NCI-H187 treated with DMSO at 0.1 percent for 48 hours (cell line): ENCODE results near the gene LRBA.
"Not testable (repeated sequence)": the region's sequence is repeated elsewhere in the genome, so short reads cannot be mapped to it uniquely, and the experiment has no call there.

Source experiments
- DNase-seq: peaks from one replicate; lab custom pipeline; 2025; lab: John Stamatoyannopoulos, UW

Gene LRBA

GRCh38 chr4:150943126-150943525 is 72.0 kb downstream of the LRBA start:
- no peak for DNase-seq

- no peak for DNase-seq
Observed at GRCh38 chr4:150942539-150942938, 72.5 kb downstream of the LRBA start.

GRCh38 chr4:150940123-150940522 is 75.0 kb downstream of the LRBA start:
- no peak for DNase-seq

GRCh38 chr4:150939530-150939929 is 75.6 kb downstream of the LRBA start:
- no peak for DNase-seq

- no peak for DNase-seq
Observed at GRCh38 chr4:150938873-150939499, 76.1 kb downstream of the LRBA start.

- DNase-seq = no peak
Observed at GRCh38 chr4:150938417-150938816, 76.7 kb downstream of the LRBA start.

- no peak for DNase-seq
Observed at GRCh38 chr4:150934022-150934421, 81.1 kb downstream of the LRBA start.

- DNase-seq = no peak
Observed at GRCh38 chr4:150931796-150932195, 83.3 kb downstream of the LRBA start.

- no peak for DNase-seq
Observed at GRCh38 chr4:150931005-150931404, 84.1 kb downstream of the LRBA start.

- DNase-seq = no peak
Observed at GRCh38 chr4:150923945-150924344, 91.1 kb downstream of the LRBA start.

- not testable (repeated sequence) for DNase-seq
Observed at GRCh38 chr4:150921486-150921885, 93.6 kb downstream of the LRBA start.

GRCh38 chr4:150918562-150918961 is 96.5 kb downstream of the LRBA start:
- DNase-seq = not testable (repeated sequence)

GRCh38 chr4:150911326-150911725 is 103.8 kb downstream of the LRBA start:
- DNase-seq = no peak

GRCh38 chr4:150909116-150909515 is 106.0 kb downstream of the LRBA start:
- DNase-seq = no peak

- no peak for DNase-seq
Observed at GRCh38 chr4:150906987-150907633, 108.0 kb downstream of the LRBA start.

- no peak for DNase-seq
Observed at GRCh38 chr4:150904671-150905070, 110.4 kb downstream of the LRBA start.

- no peak for DNase-seq
Observed at GRCh38 chr4:150903603-150904002, 111.5 kb downstream of the LRBA start.

GRCh38 chr4:150896497-150896896 is 118.6 kb downstream of the LRBA start:
- DNase-seq = no peak

- no peak for DNase-seq
Observed at GRCh38 chr4:150890246-150890645, 124.8 kb downstream of the LRBA start.

- DNase-seq = no peak
Observed at GRCh38 chr4:150889306-150889705, 125.8 kb downstream of the LRBA start.

- DNase-seq = no peak
Observed at GRCh38 chr4:150888625-150889024, 126.5 kb downstream of the LRBA start.

GRCh38 chr4:150888217-150888616 is 126.9 kb downstream of the LRBA start:
- DNase-seq = no peak

GRCh38 chr4:150886597-150886996 is 128.5 kb downstream of the LRBA start:
- DNase-seq = no peak

GRCh38 chr4:150884625-150885024 is 130.5 kb downstream of the LRBA start:
- DNase-seq = no peak
